T-helper 2 cell (primary cell): Measurements from ENCODE around the gene FBXL16.
A peak's percentile ranks its signal among the peaks of the same experiment; 100 is the strongest.

Source experiments
- DNase-seq, 5 experiments: peaks; one replicate each; pipeline versions ENCODE4 v3.0.0 to v3.0.0-alpha.2; 2012 to 2022

Gene FBXL16

GRCh38 chr16:689175-689897 lies 16.3 kb downstream of the FBXL16 start:
- no peak for DNase-seq

- DNase-seq = no peak
These were observed 18.1 kb downstream of the FBXL16 start for GRCh38 chr16:687499-687898.

GRCh38 chr16:686459-687260 lies 18.9 kb downstream of the FBXL16 start:
- DNase-seq = no peak

GRCh38 chr16:685967-686366 lies 19.6 kb downstream of the FBXL16 start:
- no peak for DNase-seq

GRCh38 chr16:684961-685696 lies 20.5 kb downstream of the FBXL16 start:
- no peak for DNase-seq

GRCh38 chr16:684071-684794 lies 21.4 kb downstream of the FBXL16 start, which contains the start of gene JMJD8:
Gene JMJD8 (minus strand): TSS chr16:684334. CDS start chr16:684319, 15 bp downstream.
- DNase-seq = peak; percentile 91 to 98 (median 95)

- DNase-seq = no peak
These were observed 22.1 kb downstream of the FBXL16 start for GRCh38 chr16:683396-684070.

- no peak for DNase-seq
These were observed 22.9 kb downstream of the FBXL16 start for GRCh38 chr16:682493-683395.

- no peak for DNase-seq
These were observed 23.7 kb downstream of the FBXL16 start for GRCh38 chr16:681746-682427.

- DNase-seq = peak in 1 of 5 experiments; percentile 26
These were observed 24.4 kb downstream of the FBXL16 start for GRCh38 chr16:680967-681745.

- DNase-seq = no peak
These were observed 25.0 kb downstream of the FBXL16 start for GRCh38 chr16:680625-680945.

- peak; percentile 80 to 84 (median 81) for DNase-seq
These were observed 25.6 kb downstream of the FBXL16 start, which contains the start of gene STUB1 for GRCh38 chr16:679814-680624. Gene STUB1 (plus strand): TSS chr16:680410. CDS start chr16:680526, 116 bp downstream.

GRCh38 chr16:678858-679813 lies 26.5 kb downstream of the FBXL16 start:
- DNase-seq = peak in 3 of 5 experiments; percentile 45 to 63 (median 49)

- DNase-seq = no peak
These were observed 27.3 kb downstream of the FBXL16 start for GRCh38 chr16:678209-678857.

- DNase-seq = no peak
These were observed 28.0 kb downstream of the FBXL16 start for GRCh38 chr16:677316-678190.

- DNase-seq = peak in 2 of 5 experiments; percentile 27 to 39
These were observed 28.7 kb downstream of the FBXL16 start for GRCh38 chr16:676913-677312.
